Skeletal muscle satellite cell (primary cell): ENCODE data around the gene HYAL1.
"Not testable (repeated sequence)": the region's sequence is repeated elsewhere in the genome, so short reads cannot be mapped to it uniquely, and the experiment has no call there.

Source experiments
- H3K27me3 ChIP-seq: 2 replicates; pipeline ENCODE4 v1.7.0; 2013; ENCODE audit warnings: low read length; ENCODE audit not compliant: control insufficient read depth, insufficient read depth
- H3K36me3 ChIP-seq: 2 replicates; pipeline ENCODE4 v1.7.0; 2013; ENCODE audit warnings: mild to moderate bottlenecking, control low read depth, low read length; ENCODE audit not compliant: insufficient read depth
- H3K4me1 ChIP-seq: 2 replicates; pipeline ENCODE4 v1.7.0; 2013; ENCODE audit warnings: low read length; ENCODE audit not compliant: control insufficient read depth, insufficient read depth
- H3K4me2 ChIP-seq: 2 replicates; pipeline ENCODE4 v1.7.0; 2013; ENCODE audit warnings: mild to moderate bottlenecking, low read length
- H3K4me3 ChIP-seq: 2 replicates; pipeline ENCODE4 v1.7.0; 2013; ENCODE audit warnings: low read length
- H3K9ac ChIP-seq: 2 replicates; pipeline ENCODE4 v1.7.0; 2013; ENCODE audit warnings: mild to moderate bottlenecking, low read depth, low read length, moderate library complexity
- H3K9me3 ChIP-seq: replicated peaks from 2 replicates; pipeline ENCODE4 v1.7.0; 2013; ENCODE audit warnings: mild to moderate bottlenecking, control low read depth, low read length

The HYAL1 gene

GRCh38 chr3:50321336-50322114, 18.2 kb upstream of the HYAL1 start:
- H3K4me2 ChIP-seq: peak overlapping the region; percentile 85
- peak overlapping the region; percentile 96 for H3K9ac ChIP-seq
- H3K4me1 ChIP-seq: peaks cover 31% of the 10 kb centered on the region
- H3K9me3 ChIP-seq: no peaks in the 10 kb centered on the region
- peaks cover 29% of the 10 kb centered on the region for H3K36me3 ChIP-seq
- no peaks in the 10 kb centered on the region for H3K27me3 ChIP-seq
- H3K4me3 ChIP-seq: peak overlapping the region; percentile 73

- peak overlapping the region; percentile 85 for H3K4me2 ChIP-seq
- no peaks in the 10 kb centered on the region for H3K9me3 ChIP-seq
- H3K27me3 ChIP-seq: no peaks in the 10 kb centered on the region
- H3K36me3 ChIP-seq: peaks cover 24% of the 10 kb centered on the region
- peak overlapping the region; percentile 96 for H3K9ac ChIP-seq
- peak overlapping the region; percentile 73 for H3K4me3 ChIP-seq
- H3K4me1 ChIP-seq: peaks cover 31% of the 10 kb centered on the region
Measured at GRCh38 chr3:50320853-50321335, 17.5 kb upstream of the HYAL1 start.

GRCh38 chr3:50319894-50320625, 16.7 kb upstream of the HYAL1 start:
- peaks cover 31% of the 10 kb centered on the region for H3K4me1 ChIP-seq

GRCh38 chr3:50319181-50319893, 16.0 kb upstream of the HYAL1 start:
- Histone ChIP-seq H3K9me3 (no peaks in the 10 kb centered on the region), H3K4me2 (peak overlapping the region; percentile 85), H3K9ac (no peak overlapping the region), H3K27me3 (no peaks in the 10 kb centered on the region), H3K4me1 (peaks cover 31% of the 10 kb centered on the region), H3K36me3 (peaks cover 22% of the 10 kb centered on the region), H3K4me3 (no peak overlapping the region)

More at GRCh38 chr3:50319894-50320625, 16.7 kb upstream of the HYAL1 start:
- Histone ChIP-seq H3K9me3 (no peaks in the 10 kb centered on the region), H3K27me3 (no peaks in the 10 kb centered on the region), H3K4me3 (peak overlapping the region; percentile 73), H3K36me3 (peaks cover 22% of the 10 kb centered on the region), H3K9ac (peak overlapping the region; percentile 96), H3K4me2 (peak overlapping the region; percentile 85)

GRCh38 chr3:50318615-50319014, 15.2 kb upstream of the HYAL1 start:
- Histone ChIP-seq H3K9ac (no peak overlapping the region), H3K4me3 (no peak overlapping the region), H3K4me2 (peak overlapping the region; percentile 21), H3K4me1 (peaks cover 31% of the 10 kb centered on the region), H3K36me3 (peaks cover 22% of the 10 kb centered on the region), H3K27me3 (no peaks in the 10 kb centered on the region), H3K9me3 (no peaks in the 10 kb centered on the region)

GRCh38 chr3:50318163-50318562, 14.8 kb upstream of the HYAL1 start:
- Histone ChIP-seq H3K36me3 (peaks cover 22% of the 10 kb centered on the region), H3K4me1 (peaks cover 31% of the 10 kb centered on the region), H3K9me3 (no peaks in the 10 kb centered on the region), H3K9ac (no peak overlapping the region), H3K4me2 (no peak overlapping the region), H3K4me3 (no peak overlapping the region), H3K27me3 (no peaks in the 10 kb centered on the region)

GRCh38 chr3:50317300-50317699, 13.9 kb upstream of the HYAL1 start:
- Histone ChIP-seq H3K4me2 (no peak overlapping the region), H3K4me1 (peaks cover 26% of the 10 kb centered on the region), H3K9ac (no peak overlapping the region), H3K36me3 (peaks cover 22% of the 10 kb centered on the region), H3K27me3 (no peaks in the 10 kb centered on the region), H3K9me3 (no peaks in the 10 kb centered on the region), H3K4me3 (no peak overlapping the region)

GRCh38 chr3:50316657-50317242, 13.4 kb upstream of the HYAL1 start:
- no peak overlapping the region for H3K9ac ChIP-seq
- H3K9me3 ChIP-seq: no peaks in the 10 kb centered on the region
- H3K36me3 ChIP-seq: peaks cover 22% of the 10 kb centered on the region
- no peaks in the 10 kb centered on the region for H3K27me3 ChIP-seq
- H3K4me2 ChIP-seq: no peak overlapping the region
- H3K4me3 ChIP-seq: no peak overlapping the region
- peaks cover 21% of the 10 kb centered on the region for H3K4me1 ChIP-seq

GRCh38 chr3:50314816-50315215, 11.4 kb upstream of the HYAL1 start:
- H3K27me3 ChIP-seq: no peaks in the 10 kb centered on the region
- H3K36me3 ChIP-seq: peaks cover 21% of the 10 kb centered on the region
- H3K4me1 ChIP-seq: peaks cover 13% of the 10 kb centered on the region
- H3K9me3 ChIP-seq: no peaks in the 10 kb centered on the region
- H3K4me3 ChIP-seq: no peak overlapping the region
- no peak overlapping the region for H3K9ac ChIP-seq
- no peak overlapping the region for H3K4me2 ChIP-seq

GRCh38 chr3:50314342-50314741, 11.0 kb upstream of the HYAL1 start:
- Histone ChIP-seq H3K4me3 (no peak overlapping the region), H3K9ac (no peak overlapping the region)

GRCh38 chr3:50312041-50312440, 8.7 kb upstream of the HYAL1 start:
- not testable (repeated sequence) for H3K36me3 ChIP-seq, H3K27me3 ChIP-seq, H3K4me2 ChIP-seq, H3K4me3 ChIP-seq, H3K4me1 ChIP-seq, H3K9me3 ChIP-seq, H3K9ac ChIP-seq

More at GRCh38 chr3:50314342-50314741, 11.0 kb upstream of the HYAL1 start:
- Histone ChIP-seq H3K4me2 (no peak overlapping the region), H3K4me1 (peaks cover 10% of the 10 kb centered on the region), H3K9me3 (no peaks in the 10 kb centered on the region), H3K27me3 (no peaks in the 10 kb centered on the region), H3K36me3 (peaks cover 17% of the 10 kb centered on the region)
